Activated CD8-positive, alpha-beta T cell treated with anti-CD3 and anti-CD28 coated beads for 36 hours (primary cell): Measurements from ENCODE around the gene FXYD2. TPM values are rescaled to one million over a fixed set of nuclear protein-coding genes. Genes with fewer than 3 reads are reported as not detected.
A peak's percentile ranks its signal among the peaks of the same experiment; 100 is the strongest.

Source experiments
- ATAC-seq: fragments of 200-7000 bp; cut with Tn5 transposase; one replicate; pipeline ENCODE4 v1.10.0; 2021; ENCODE audit warnings: mild to moderate bottlenecking, moderate library complexity
- CTCF ChIA-PET: fragments of 350-600 bp; sonication (Branson Sonifier 250); formaldehyde crosslinking; loops from one replicate; lab custom pipeline; 2021; ENCODE audit warnings: antibody characterized with exemption; lab: Charles Lee
- POLR2A ChIA-PET: fragments of 350-600 bp; sonication (Branson Sonifier 250); formaldehyde crosslinking; loops from one replicate; lab custom pipeline; 2021; ENCODE audit warnings: antibody characterized with exemption; lab: Charles Lee
- DNase-seq: peaks from one replicate; pipeline ENCODE4 v3.0.0-alpha.2; 2020
- H3K27ac Mint-ChIP-seq: one replicate; pipeline ENCODE4 v1.8.0; 2021; ENCODE audit warnings: mild to moderate bottlenecking, mixed read lengths
- H3K27me3 Mint-ChIP-seq: one replicate; pipeline ENCODE4 v1.8.0; 2021; ENCODE audit warnings: mixed read lengths
- H3K36me3 Mint-ChIP-seq: one replicate; pipeline ENCODE4 v1.8.0; 2021; ENCODE audit warnings: low read depth, mixed read lengths
- H3K4me1 Mint-ChIP-seq: one replicate; pipeline ENCODE4 v1.8.0; 2021; ENCODE audit warnings: low read depth, mixed read lengths
- H3K4me3 Mint-ChIP-seq: one replicate; pipeline ENCODE4 v1.8.0; 2021; ENCODE audit warnings: mild to moderate bottlenecking, moderate library complexity, mixed read lengths
- H3K9me3 Mint-ChIP-seq: one replicate; pipeline ENCODE4 v1.8.0; 2021; ENCODE audit warnings: mixed read lengths
- CTCF ChIP-seq: fragments of 200-600 bp; IDR thresholded peaks from one replicate; pipeline ENCODE4 v1.8.0; 2022; ENCODE audit warnings: antibody characterized with exemption, mild to moderate bottlenecking
- intact Hi-C: fragments of 100-400 bp; cut with micrococcal nuclease; formaldehyde crosslinking; loops from one replicate; pipeline ENCODE4 v1.10.0; 2022
- total RNA-seq, 2 experiments: library from RNA; stranded (reverse); gene quantifications; one replicate each; pipeline ENCODE4 v1.2.3, GENCODE V29; 2021

Gene FXYD2
- total RNA-seq, 2 experiments from 2014 or later, result 6.7 to 7.2 TPM

GRCh38 chr11:117818041-117818873 is 6.3 kb downstream of the FXYD2 start:
- TF ChIP-seq CTCF, result no peak
- ChIA-PET CTCF (interaction anchor here (0.7 to 15.2 kb wide), 23 partner anchors 9 to 392 kb away, joined by 3 to 196 read pairs (median 5); partner anchors contain the start of genes IL10RA and TMPRSS13), POLR2A (interaction anchor here (0.8 to 2.2 kb wide), 9 partner anchors 10 to 588 kb away, joined by 3 to 15 read pairs (median 4); no protein-coding TSS in a partner anchor)
- no peaks in the 10 kb centered on the region for H3K36me3 Mint-ChIP-seq
- ATAC-seq (peak; percentile 40), DNase-seq (peak; percentile 84)
- H3K27ac Mint-ChIP-seq, result peak overlapping the region; percentile 98
- intact Hi-C loops, result no loop called here
- peak overlapping the region; percentile 63 for H3K4me3 Mint-ChIP-seq
- H3K27me3 Mint-ChIP-seq, result no peaks in the 10 kb centered on the region
- H3K4me1 Mint-ChIP-seq, result peaks cover 80% of the 10 kb centered on the region
- no peaks in the 10 kb centered on the region for H3K9me3 Mint-ChIP-seq

- Mint-ChIP-seq H3K4me3 (peak overlapping the region; percentile 63), H3K27ac (peak overlapping the region; percentile 98), H3K9me3 (no peaks in the 10 kb centered on the region), H3K4me1 (peaks cover 72% of the 10 kb centered on the region), H3K36me3 (no peaks in the 10 kb centered on the region), H3K27me3 (no peaks in the 10 kb centered on the region)
- TF ChIP-seq CTCF, result peak; percentile 99
- intact Hi-C loops, result no loop called here
- ATAC-seq, result peak; percentile 53
- ChIA-PET POLR2A (interaction anchor here (1.0 to 2.2 kb wide), 8 partner anchors 9 to 587 kb away, joined by 4 to 15 read pairs (median 6); no protein-coding TSS in a partner anchor), CTCF (interaction anchor here (0.6 to 15.2 kb wide), 35 partner anchors 9 to 494 kb away, joined by 3 to 196 read pairs (median 4); partner anchors contain the start of genes IL10RA and TMPRSS13)
- peak; percentile 94 for DNase-seq
Measured at GRCh38 chr11:117817368-117818040, 7.0 kb downstream of the FXYD2 start.

- Mint-ChIP-seq H3K4me1 (peaks cover 66% of the 10 kb centered on the region), H3K36me3 (no peaks in the 10 kb centered on the region), H3K27ac (peak overlapping the region; percentile 98), H3K9me3 (no peaks in the 10 kb centered on the region), H3K27me3 (no peaks in the 10 kb centered on the region), H3K4me3 (peak overlapping the region; percentile 63)
- ATAC-seq, result no peak
- no peak for TF ChIP-seq CTCF
- ChIA-PET CTCF (interaction anchor here (0.6 to 15.2 kb wide), 34 partner anchors 10 to 493 kb away, joined by 3 to 196 read pairs (median 4); partner anchors contain the start of genes IL10RA and TMPRSS13), POLR2A (interaction anchor here (1.0 to 2.2 kb wide), 8 partner anchors 9 to 587 kb away, joined by 4 to 15 read pairs (median 6); no protein-coding TSS in a partner anchor)
- intact Hi-C loops, result loop anchor here (1.0 kb wide), 1 partner anchor 9 kb away; no protein-coding TSS in a partner anchor
- peak; percentile 41 for DNase-seq
Measured at GRCh38 chr11:117816846-117817367, 7.6 kb downstream of the FXYD2 start.

GRCh38 chr11:117816151-117816741 is 8.3 kb downstream of the FXYD2 start:
- Mint-ChIP-seq H3K4me3 (peak overlapping the region; percentile 63), H3K9me3 (no peaks in the 10 kb centered on the region), H3K36me3 (no peaks in the 10 kb centered on the region), H3K4me1 (peaks cover 59% of the 10 kb centered on the region), H3K27ac (peak overlapping the region; percentile 98), H3K27me3 (no peaks in the 10 kb centered on the region)
- CTCF ChIA-PET, result interaction anchor here (0.9 to 15.2 kb wide), 22 partner anchors 8 to 492 kb away, joined by 3 to 196 read pairs (median 5); partner anchors contain the start of genes IL10RA and TMPRSS13
- POLR2A ChIA-PET, result interaction anchor here (0.7 to 2.2 kb wide), 14 partner anchors 8 to 245 kb away, joined by 3 to 18 read pairs (median 4); partner anchors contain the start of gene FXYD2
- no peak for ATAC-seq
- no peak for TF ChIP-seq CTCF
- DNase-seq, result no peak
- intact Hi-C loops, result loop anchor here (1.0 kb wide), 1 partner anchor 8 kb away; no protein-coding TSS in a partner anchor
